Mammary epithelial cell (primary cell): ENCODE data around the gene SKOR2.

Experiments used
- EZH2 ChIP-seq: IDR thresholded peaks from 2 replicates; pipeline ENCODE4 v1.6.1; 2012; ENCODE audit warnings: low read length, inconsistent platforms, borderline replicate concordance
- TF ChIP-seq, protein P1 (sequence below), 2 donors: IDR thresholded peaks in 1 of 2; conservative IDR thresholded peaks in 1 of 2; 2 replicates each; pipeline ENCODE4 v1.5.1; 2011 to 2012; ENCODE audit warnings: inconsistent platforms in 2 of 2, low read length in 2 of 2, mild to moderate bottlenecking in 2 of 2, control low read depth in 1 of 2, low read depth in 1 of 2; ENCODE audit not compliant: insufficient read depth in 1 of 2; ENCODE audit errors: extremely low read depth in 1 of 2

DNA sequence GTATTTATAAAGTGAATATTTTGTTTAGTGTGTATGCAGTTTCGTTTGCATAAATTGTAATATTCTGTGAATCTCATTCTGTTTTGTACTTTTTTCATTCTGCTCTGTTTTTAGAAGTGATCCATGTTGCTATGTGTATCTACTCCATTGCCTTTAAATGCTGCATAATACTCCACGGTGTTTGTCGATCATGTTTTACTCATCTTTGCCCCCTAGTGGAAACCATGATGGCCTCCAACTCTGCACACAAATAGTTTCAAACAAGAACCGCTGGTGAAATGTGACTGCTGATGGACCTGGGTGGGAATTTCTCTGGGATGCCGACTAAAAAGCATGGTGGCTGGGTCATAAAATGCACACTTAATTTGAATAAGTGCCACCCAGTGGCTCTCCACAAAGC is 32.0 kb upstream of the SKOR2 start:
- TF ChIP-seq, protein P1, sequence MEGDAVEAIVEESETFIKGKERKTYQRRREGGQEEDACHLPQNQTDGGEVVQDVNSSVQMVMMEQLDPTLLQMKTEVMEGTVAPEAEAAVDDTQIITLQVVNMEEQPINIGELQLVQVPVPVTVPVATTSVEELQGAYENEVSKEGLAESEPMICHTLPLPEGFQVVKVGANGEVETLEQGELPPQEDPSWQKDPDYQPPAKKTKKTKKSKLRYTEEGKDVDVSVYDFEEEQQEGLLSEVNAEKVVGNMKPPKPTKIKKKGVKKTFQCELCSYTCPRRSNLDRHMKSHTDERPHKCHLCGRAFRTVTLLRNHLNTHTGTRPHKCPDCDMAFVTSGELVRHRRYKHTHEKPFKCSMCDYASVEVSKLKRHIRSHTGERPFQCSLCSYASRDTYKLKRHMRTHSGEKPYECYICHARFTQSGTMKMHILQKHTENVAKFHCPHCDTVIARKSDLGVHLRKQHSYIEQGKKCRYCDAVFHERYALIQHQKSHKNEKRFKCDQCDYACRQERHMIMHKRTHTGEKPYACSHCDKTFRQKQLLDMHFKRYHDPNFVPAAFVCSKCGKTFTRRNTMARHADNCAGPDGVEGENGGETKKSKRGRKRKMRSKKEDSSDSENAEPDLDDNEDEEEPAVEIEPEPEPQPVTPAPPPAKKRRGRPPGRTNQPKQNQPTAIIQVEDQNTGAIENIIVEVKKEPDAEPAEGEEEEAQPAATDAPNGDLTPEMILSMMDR (conservative IDR thresholded peaks at IDR 0.05 in 1 of 2, IDR thresholded peaks at IDR 0.05 in 1 of 2; ENCODE audit: extremely low read depth in 1 of 2, insufficient read depth in 1 of 2, low read depth in 1 of 2, low read length in 2 of 2): peak; percentile 33 to 40
- no peak for TF ChIP-seq EZH2
